HCT116 (cell line): Measurements from ENCODE around the gene RASSF3. TPM values are rescaled to one million over a fixed set of nuclear protein-coding genes. Genes with fewer than 3 reads are reported as not detected.

Experiments used
- ATAC-seq: fragments of 200-7000 bp; cut with Tn5 transposase; 2 replicates; pipeline ENCODE4 v1.9.1; 2020; ENCODE audit warnings: mild to moderate bottlenecking, moderate library complexity
- BruUV-seq: library from RNA; stranded (reverse); fragments of 400-500 nt; replicated peaks from 2 replicates; lab custom pipeline; 2021; lab: Mats Ljungman, UMichigan
- CTCF ChIA-PET: fragments of 300-600 bp; sonication (Branson Sonifier 250); formaldehyde crosslinking; loops from one replicate; lab custom pipeline; 2021; ENCODE audit warnings: antibody characterized with exemption; lab: Charles Lee
- POLR2A ChIA-PET: fragments of 300-600, 350-600 bp; sonication (Branson Sonifier 250); formaldehyde crosslinking; loops from one replicate; lab custom pipeline; 2021; ENCODE audit warnings: antibody characterized with exemption; lab: Charles Lee
- RAD21 ChIA-PET, 2 experiments: fragments of 300-600 bp; sonication (Branson Sonifier 250); formaldehyde crosslinking; loops; one replicate each; lab custom pipeline; 2023; ENCODE audit warnings: low total read pairs in 2 of 2; ENCODE audit not compliant: uncharacterized antibody in 2 of 2, unreplicated experiment in 2 of 2, low non-redundant PET in 1 of 2; lab: Charles Lee
- DNase-seq: peaks from one replicate; pipeline ENCODE4 v3.0.0-alpha.2; 2010; ENCODE audit warnings: low read depth, low spot score
- H2AFZ ChIP-seq: fragments of 200-600 bp; shearing (Covaris generic), sonication (generic); 2 replicates; pipeline ENCODE4 v1.6.1; 2017; ENCODE audit warnings: low read depth, mixed run types, mixed read lengths, antibody characterized with exemption, low read length; ENCODE audit not compliant: poor library complexity, severe bottlenecking
- H3K27ac ChIP-seq: 2 replicates; pipeline ENCODE4 v1.5.1; 2012; ENCODE audit warnings: low read depth, low read length
- H3K27me3 ChIP-seq: fragments of 200-600 bp; sonication (generic); 2 replicates; pipeline ENCODE4 v1.6.1; 2016; ENCODE audit warnings: mixed run types, low read length, mixed read lengths; ENCODE audit not compliant: insufficient read depth
- H3K36me3 ChIP-seq, 2 experiments: fragments of 200-500 bp in 1 of 2; fragments of 200-600 bp in 1 of 2; sonication (Bioruptor generic) in 1 of 2; sonication (generic) in 1 of 2; 2 replicates each; pipeline versions ENCODE4 v1.5.1 to v1.6.1; 2014 to 2016; ENCODE audit warnings: low read length in 2 of 2, inconsistent platforms in 1 of 2, mixed read lengths in 1 of 2, mixed run types in 1 of 2; ENCODE audit not compliant: insufficient read depth in 2 of 2, control insufficient read depth in 1 of 2
- H3K4me1 ChIP-seq, 2 experiments: fragments of 200-600 bp in 1 of 2; sonication (generic) in 1 of 2; 2 replicates each; pipeline versions ENCODE4 v1.5.1 to v1.6.1; 2012 to 2017; ENCODE audit warnings: low read length in 2 of 2, inconsistent platforms in 1 of 2, mild to moderate bottlenecking in 1 of 2, mixed read lengths in 1 of 2, mixed run types in 1 of 2, moderate library complexity in 1 of 2; ENCODE audit not compliant: insufficient read depth in 2 of 2, control insufficient read depth in 1 of 2
- H3K4me2 ChIP-seq: fragments of 200-600 bp; sonication (generic); 2 replicates; pipeline ENCODE4 v1.6.1; 2017; ENCODE audit warnings: mixed run types, low read length, mixed read lengths
- H3K4me3 ChIP-seq, 2 experiments: fragments of 200-600 bp in 1 of 2; sonication (generic) in 1 of 2; replicated peaks in 1 of 2; 2 replicates each; pipeline ENCODE4 v1.5.1; 2011 to 2016; ENCODE audit warnings: low read length in 2 of 2, control low read depth in 1 of 2, low read depth in 1 of 2, mild to moderate bottlenecking in 1 of 2, mixed read lengths in 1 of 2, mixed run types in 1 of 2
- H3K79me2 ChIP-seq: fragments of 200-600 bp; sonication (generic); 2 replicates; pipeline ENCODE4 v1.6.1; 2017; ENCODE audit warnings: mild to moderate bottlenecking, mixed run types, low read length, moderate library complexity, mixed read lengths; ENCODE audit not compliant: insufficient read depth
- H3K9ac ChIP-seq: fragments of 200-600 bp; sonication (generic); 2 replicates; pipeline ENCODE4 v1.6.1; 2016; ENCODE audit warnings: low read length, mixed read lengths
- H3K9me2 ChIP-seq: fragments of 200-600 bp; sonication (generic), shearing (Covaris generic); 2 replicates; pipeline ENCODE4 v1.6.1; 2017; ENCODE audit warnings: mixed run types, mild to moderate bottlenecking, moderate library complexity; ENCODE audit not compliant: insufficient read depth
- H3K9me3 ChIP-seq, 2 experiments: fragments of 200-500 bp in 1 of 2; fragments of 200-600 bp in 1 of 2; sonication (Bioruptor generic) in 1 of 2; sonication (generic) in 1 of 2; 2 replicates each; pipeline ENCODE4 v1.6.1; 2014 to 2017; ENCODE audit warnings: low read length in 2 of 2, mixed read lengths in 2 of 2, inconsistent platforms in 1 of 2, low read depth in 1 of 2, mild to moderate bottlenecking in 1 of 2, mixed run types in 1 of 2, moderate library complexity in 1 of 2; ENCODE audit not compliant: control insufficient read depth in 1 of 2, insufficient read depth in 1 of 2
- H4K20me1 ChIP-seq: fragments of 200-600 bp; sonication (generic), shearing (Covaris generic); 2 replicates; pipeline ENCODE4 v1.6.1; 2017; ENCODE audit warnings: mixed run types, mild to moderate bottlenecking, moderate library complexity; ENCODE audit not compliant: insufficient read depth
- EGR1 ChIP-seq: IDR thresholded peaks from 2 replicates; pipeline ENCODE4 v1.6.1; 2012; ENCODE audit warnings: low read depth
- ELF1 ChIP-seq: IDR thresholded peaks from 2 replicates; pipeline ENCODE4 v1.6.1; 2012; ENCODE audit warnings: low read depth, borderline replicate concordance
- FOSL1 ChIP-seq: IDR thresholded peaks from 2 replicates; pipeline ENCODE4 v1.6.1; 2012; ENCODE audit warnings: low read depth
- SP1 ChIP-seq: IDR thresholded peaks from 2 replicates; pipeline ENCODE4 v1.6.1; 2012; ENCODE audit warnings: low read depth
- YY1 ChIP-seq: IDR thresholded peaks from 2 replicates; pipeline ENCODE4 v1.6.1; 2011; ENCODE audit warnings: low read length, low read depth, moderate library complexity, mild to moderate bottlenecking; ENCODE audit not compliant: insufficient replicate concordance; ENCODE audit errors: extremely low read depth
- ZFX ChIP-seq: fragments of 450-650 bp; IDR thresholded peaks from 2 replicates; pipeline ENCODE4 v1.6.1; 2017
- intact Hi-C: fragments of 100-400 bp; cut with micrococcal nuclease; formaldehyde crosslinking; loops from 2 replicates; pipeline ENCODE4 v1.10.0; 2022
- total RNA-seq: library from RNA; stranded (reverse); gene quantifications from one replicate; pipeline ENCODE4 v1.2.1, GENCODE V29; 2021; ENCODE audit not compliant: unreplicated experiment
- TF ChIP-seq, protein P1 (sequence below): IDR thresholded peaks from 2 replicates; pipeline ENCODE4 v1.6.1; 2012
- TF ChIP-seq, protein P2 (sequence below): IDR thresholded peaks from 2 replicates; pipeline ENCODE4 v1.6.1; 2011; ENCODE audit warnings: mild to moderate bottlenecking, low read length, moderate library complexity; ENCODE audit not compliant: insufficient replicate concordance; ENCODE audit errors: extremely low read depth
- TF ChIP-seq, protein P3 (sequence below): IDR thresholded peaks from 2 replicates; pipeline ENCODE4 v1.6.1; 2012; ENCODE audit warnings: low read depth

The RASSF3 gene
- total RNA-seq, 1 experiment from 2014 or later = 67.1 TPM

DNA sequence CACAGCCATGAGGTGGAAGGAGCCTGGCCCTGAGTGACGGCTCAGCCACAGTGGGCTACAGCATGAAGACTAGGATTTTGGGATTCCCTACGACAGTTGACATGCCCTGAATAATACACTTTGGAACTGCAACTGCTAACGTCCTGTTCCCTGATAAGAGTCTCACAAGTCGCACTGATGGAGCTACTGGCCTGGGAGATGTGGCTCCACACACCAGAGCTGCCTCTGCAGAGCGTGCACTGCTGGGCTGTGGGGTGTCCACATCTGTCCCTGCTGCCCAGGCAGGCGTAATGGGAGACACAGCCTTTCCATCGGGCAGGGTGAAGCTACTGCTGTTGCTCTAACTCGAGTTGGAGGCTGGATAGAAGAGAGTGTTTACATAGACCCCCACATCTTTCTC is 42.7 kb upstream of the RASSF3 start (continued):
- TF ChIP-seq, protein P1, sequence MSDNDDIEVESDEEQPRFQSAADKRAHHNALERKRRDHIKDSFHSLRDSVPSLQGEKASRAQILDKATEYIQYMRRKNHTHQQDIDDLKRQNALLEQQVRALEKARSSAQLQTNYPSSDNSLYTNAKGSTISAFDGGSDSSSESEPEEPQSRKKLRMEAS = no peak
- TF ChIP-seq ELF1 (no peak), ZFX (no peak), EGR1 (no peak)

DNA sequence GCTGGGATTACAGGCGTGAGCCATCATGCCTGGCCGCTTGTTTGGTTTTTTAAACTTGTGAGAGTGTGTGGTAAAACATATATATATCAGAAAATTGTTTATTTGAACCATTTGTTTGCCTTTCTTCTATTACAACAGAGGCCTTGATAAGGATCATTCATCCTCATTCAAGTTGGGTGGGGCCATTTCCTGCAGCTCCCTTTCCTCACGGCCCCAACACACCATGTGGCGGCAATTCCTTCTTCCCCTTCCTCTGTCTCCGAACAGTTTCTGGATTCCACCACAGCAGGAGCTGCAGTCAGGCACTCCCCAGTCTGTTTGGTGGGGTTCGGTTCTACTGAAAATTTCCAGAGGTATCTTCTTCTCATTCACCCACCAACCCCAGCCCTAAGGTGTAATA is 42.0 kb upstream of the RASSF3 start:
- no peak overlapping the region for H3K4me2 ChIP-seq
- no peak overlapping the region for H3K4me3 ChIP-seq
- no peak for ATAC-seq
- intact Hi-C loops = no loop called here
- H3K27ac ChIP-seq = no peak overlapping the region
- no TSS peak for BruUV-seq
- no peak for DNase-seq
- H3K36me3 ChIP-seq = no peaks in the 10 kb centered on the region
- H4K20me1 ChIP-seq = no peaks in the 10 kb centered on the region
- H3K4me1 ChIP-seq = no peaks in the 10 kb centered on the region; a peak in 1 of 4 replicates
- H3K9me2 ChIP-seq = no peaks in the 10 kb centered on the region
- H3K9ac ChIP-seq = no peak overlapping the region
- ChIA-PET RAD21 (no interaction called here), CTCF (interaction anchor here (0.9 to 1.9 kb wide), 3 partner anchors 19 to 40 kb away, joined by 3 to 8 read pairs (median 7); no protein-coding TSS in a partner anchor), POLR2A (no interaction called here)
- H3K9me3 ChIP-seq = no peaks in the 10 kb centered on the region
- H3K79me2 ChIP-seq = no peaks in the 10 kb centered on the region
- H2AFZ ChIP-seq = no peak overlapping the region
- TF ChIP-seq, protein P2, sequence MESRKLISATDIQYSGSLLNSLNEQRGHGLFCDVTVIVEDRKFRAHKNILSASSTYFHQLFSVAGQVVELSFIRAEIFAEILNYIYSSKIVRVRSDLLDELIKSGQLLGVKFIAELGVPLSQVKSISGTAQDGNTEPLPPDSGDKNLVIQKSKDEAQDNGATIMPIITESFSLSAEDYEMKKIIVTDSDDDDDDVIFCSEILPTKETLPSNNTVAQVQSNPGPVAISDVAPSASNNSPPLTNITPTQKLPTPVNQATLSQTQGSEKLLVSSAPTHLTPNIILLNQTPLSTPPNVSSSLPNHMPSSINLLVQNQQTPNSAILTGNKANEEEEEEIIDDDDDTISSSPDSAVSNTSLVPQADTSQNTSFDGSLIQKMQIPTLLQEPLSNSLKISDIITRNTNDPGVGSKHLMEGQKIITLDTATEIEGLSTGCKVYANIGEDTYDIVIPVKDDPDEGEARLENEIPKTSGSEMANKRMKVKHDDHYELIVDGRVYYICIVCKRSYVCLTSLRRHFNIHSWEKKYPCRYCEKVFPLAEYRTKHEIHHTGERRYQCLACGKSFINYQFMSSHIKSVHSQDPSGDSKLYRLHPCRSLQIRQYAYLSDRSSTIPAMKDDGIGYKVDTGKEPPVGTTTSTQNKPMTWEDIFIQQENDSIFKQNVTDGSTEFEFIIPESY = no peak
- TF ChIP-seq FOSL1 (no peak), YY1 (no peak), SP1 (no peak)
- TF ChIP-seq, protein P3, sequence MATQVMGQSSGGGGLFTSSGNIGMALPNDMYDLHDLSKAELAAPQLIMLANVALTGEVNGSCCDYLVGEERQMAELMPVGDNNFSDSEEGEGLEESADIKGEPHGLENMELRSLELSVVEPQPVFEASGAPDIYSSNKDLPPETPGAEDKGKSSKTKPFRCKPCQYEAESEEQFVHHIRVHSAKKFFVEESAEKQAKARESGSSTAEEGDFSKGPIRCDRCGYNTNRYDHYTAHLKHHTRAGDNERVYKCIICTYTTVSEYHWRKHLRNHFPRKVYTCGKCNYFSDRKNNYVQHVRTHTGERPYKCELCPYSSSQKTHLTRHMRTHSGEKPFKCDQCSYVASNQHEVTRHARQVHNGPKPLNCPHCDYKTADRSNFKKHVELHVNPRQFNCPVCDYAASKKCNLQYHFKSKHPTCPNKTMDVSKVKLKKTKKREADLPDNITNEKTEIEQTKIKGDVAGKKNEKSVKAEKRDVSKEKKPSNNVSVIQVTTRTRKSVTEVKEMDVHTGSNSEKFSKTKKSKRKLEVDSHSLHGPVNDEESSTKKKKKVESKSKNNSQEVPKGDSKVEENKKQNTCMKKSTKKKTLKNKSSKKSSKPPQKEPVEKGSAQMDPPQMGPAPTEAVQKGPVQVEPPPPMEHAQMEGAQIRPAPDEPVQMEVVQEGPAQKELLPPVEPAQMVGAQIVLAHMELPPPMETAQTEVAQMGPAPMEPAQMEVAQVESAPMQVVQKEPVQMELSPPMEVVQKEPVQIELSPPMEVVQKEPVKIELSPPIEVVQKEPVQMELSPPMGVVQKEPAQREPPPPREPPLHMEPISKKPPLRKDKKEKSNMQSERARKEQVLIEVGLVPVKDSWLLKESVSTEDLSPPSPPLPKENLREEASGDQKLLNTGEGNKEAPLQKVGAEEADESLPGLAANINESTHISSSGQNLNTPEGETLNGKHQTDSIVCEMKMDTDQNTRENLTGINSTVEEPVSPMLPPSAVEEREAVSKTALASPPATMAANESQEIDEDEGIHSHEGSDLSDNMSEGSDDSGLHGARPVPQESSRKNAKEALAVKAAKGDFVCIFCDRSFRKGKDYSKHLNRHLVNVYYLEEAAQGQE = no peak
- TF ChIP-seq, all 23 proteins: peak for 0
- H3K27me3 ChIP-seq = no peaks in the 10 kb centered on the region
